KMS-11 (cell line): ENCODE measurements around the gene CGRRF1.

Experiments
- H2AFZ ChIP-seq: fragments of 200-600 bp; sonication (generic); 2 replicates; pipeline ENCODE4 v1.6.1; 2016; ENCODE audit warnings: antibody characterized with exemption, mixed run types, low read depth
- H3K27ac ChIP-seq: fragments of 200-600 bp; sonication (generic); 2 replicates; pipeline ENCODE4 v1.6.1; 2016; ENCODE audit warnings: mild to moderate bottlenecking, mixed run types
- H3K27me3 ChIP-seq: fragments of 200-600 bp; sonication (generic); 2 replicates; pipeline ENCODE4 v1.6.1; 2017; ENCODE audit warnings: mild to moderate bottlenecking, low read depth, mixed run types, moderate library complexity; ENCODE audit not compliant: insufficient read depth
- H3K36me3 ChIP-seq: fragments of 200-600 bp; sonication (generic); 2 replicates; pipeline ENCODE4 v1.6.1; 2017; ENCODE audit warnings: mild to moderate bottlenecking, mixed run types; ENCODE audit not compliant: insufficient read depth
- H3K4me1 ChIP-seq: fragments of 200-600 bp; sonication (generic); 2 replicates; pipeline ENCODE4 v1.6.1; 2016; ENCODE audit warnings: mild to moderate bottlenecking, low read depth, mixed run types; ENCODE audit not compliant: poor library complexity, severe bottlenecking
- H3K4me2 ChIP-seq: fragments of 200-600 bp; sonication (generic); 2 replicates; pipeline ENCODE4 v1.7.0; 2016; ENCODE audit warnings: mild to moderate bottlenecking, mixed run types
- H3K4me3 ChIP-seq: fragments of 200-600 bp; sonication (generic); IDR thresholded peaks from 2 replicates; pipeline ENCODE4 v1.6.1; 2017; ENCODE audit warnings: low read depth, low read length, mixed read lengths; ENCODE audit not compliant: insufficient read depth
- H3K79me2 ChIP-seq: fragments of 200-600 bp; sonication (generic); 2 replicates; pipeline ENCODE4 v1.6.1; 2016; ENCODE audit warnings: low read depth, mixed run types; ENCODE audit not compliant: insufficient read depth
- H3K9ac ChIP-seq: fragments of 200-600 bp; sonication (generic); 2 replicates; pipeline ENCODE4 v1.6.1; 2016; ENCODE audit warnings: mild to moderate bottlenecking, mixed run types
- H4K20me1 ChIP-seq: fragments of 200-600 bp; sonication (generic); 2 replicates; pipeline ENCODE4 v1.6.1; 2016; ENCODE audit warnings: mild to moderate bottlenecking, mixed run types; ENCODE audit not compliant: insufficient read depth
- CTCF ChIP-seq: fragments of 200-600 bp; sonication (generic); conservative IDR thresholded peaks from 2 replicates; pipeline ENCODE4 v1.6.1; 2017; ENCODE audit warnings: low read depth, mild to moderate bottlenecking, antibody characterized with exemption, low read length, moderate library complexity, mixed read lengths

CGRRF1 gene

GRCh38 chr14:54498095-54498531 lies 11.6 kb upstream of the CGRRF1 start:
- no peak overlapping the region for H3K4me3 ChIP-seq
- no peaks in the 10 kb centered on the region for H4K20me1 ChIP-seq
- no peak overlapping the region for H3K9ac ChIP-seq
- no peaks in the 10 kb centered on the region for H3K36me3 ChIP-seq
- H3K27me3 ChIP-seq = no peaks in the 10 kb centered on the region
- no peaks in the 10 kb centered on the region for H3K4me1 ChIP-seq
- no peak overlapping the region for H3K27ac ChIP-seq
- H3K79me2 ChIP-seq = no peaks in the 10 kb centered on the region
- H3K4me2 ChIP-seq = no peak overlapping the region
- no peak for TF ChIP-seq CTCF
- H2AFZ ChIP-seq = no peak overlapping the region

GRCh38 chr14:54498579-54498978 lies 11.1 kb upstream of the CGRRF1 start:
- H3K27ac ChIP-seq = no peak overlapping the region
- H3K79me2 ChIP-seq = no peaks in the 10 kb centered on the region
- no peaks in the 10 kb centered on the region for H4K20me1 ChIP-seq
- H3K4me1 ChIP-seq = peaks cover 1% of the 10 kb centered on the region
- no peaks in the 10 kb centered on the region for H3K27me3 ChIP-seq
- H3K9ac ChIP-seq = no peak overlapping the region
- no peak overlapping the region for H3K4me3 ChIP-seq
- H2AFZ ChIP-seq = no peak overlapping the region
- no peak overlapping the region for H3K4me2 ChIP-seq
- no peak for TF ChIP-seq CTCF
- H3K36me3 ChIP-seq = no peaks in the 10 kb centered on the region

GRCh38 chr14:54500744-54501143 lies 9.0 kb upstream of the CGRRF1 start:
- Histone ChIP-seq H3K9ac (no peak overlapping the region), H3K4me1 (peaks cover 4% of the 10 kb centered on the region), H3K27ac (no peak overlapping the region), H2AFZ (no peak overlapping the region), H3K79me2 (no peaks in the 10 kb centered on the region), H4K20me1 (no peaks in the 10 kb centered on the region), H3K4me3 (no peak overlapping the region), H3K4me2 (no peak overlapping the region), H3K36me3 (no peaks in the 10 kb centered on the region), H3K27me3 (no peaks in the 10 kb centered on the region)
- TF ChIP-seq CTCF = no peak

GRCh38 chr14:54501480-54501879 lies 8.2 kb upstream of the CGRRF1 start:
- no peak overlapping the region for H3K4me2 ChIP-seq
- no peaks in the 10 kb centered on the region for H3K27me3 ChIP-seq
- H3K79me2 ChIP-seq = no peaks in the 10 kb centered on the region
- H3K4me1 ChIP-seq = peaks cover 4% of the 10 kb centered on the region
- H3K27ac ChIP-seq = no peak overlapping the region
- no peaks in the 10 kb centered on the region for H3K36me3 ChIP-seq
- H4K20me1 ChIP-seq = no peaks in the 10 kb centered on the region
- no peak overlapping the region for H2AFZ ChIP-seq
- H3K4me3 ChIP-seq = no peak overlapping the region
- TF ChIP-seq CTCF = no peak
- H3K9ac ChIP-seq = no peak overlapping the region
